Spleen (tissue), 7 donors: ENCODE results near the gene RIMBP3C.
"Not testable (repeated sequence)": the region's sequence is repeated elsewhere in the genome, so short reads cannot be mapped to it uniquely, and the experiment has no call there.

Source experiments
- POLR2A ChIP-seq, 3 donors: fragments of 450-650 bp; IDR thresholded peaks; one replicate each; pipeline ENCODE4 v1.5.1; 2017; ENCODE audit warnings: antibody characterized with exemption in 3 of 3, mild to moderate bottlenecking in 1 of 3
- POLR2AphosphoS5 ChIP-seq, 3 donors: sonication (generic); formaldehyde crosslinking; IDR thresholded peaks; one replicate each; pipeline ENCODE4 v1.5.1; 2017; ENCODE audit warnings: antibody characterized with exemption in 3 of 3
- TF ChIP-seq, protein P1 (sequence below), 11 experiments: fragments of 200-600 bp in 7 of 11; fragments of 450-650 bp in 4 of 11; sonication (generic) in 4 of 11; IDR thresholded peaks in 8 of 11; conservative IDR thresholded peaks in 3 of 11; 1 replicate in 7 of 11; 2 replicates in 4 of 11; pipeline versions ENCODE4 v1.4.0 to v1.8.0; 2016 to 2021; ENCODE audit warnings: antibody characterized with exemption in 11 of 11, inconsistent platforms in 4 of 11, mild to moderate bottlenecking in 1 of 11
- donor health status: DM: no; HTN: no; CAD: no; lungs with moderate emphysema.
- donor health status: DM: no; HTN: no; CAD: no.
- donor health status: DM: no; HTN: no; CAD: no.

DNA sequence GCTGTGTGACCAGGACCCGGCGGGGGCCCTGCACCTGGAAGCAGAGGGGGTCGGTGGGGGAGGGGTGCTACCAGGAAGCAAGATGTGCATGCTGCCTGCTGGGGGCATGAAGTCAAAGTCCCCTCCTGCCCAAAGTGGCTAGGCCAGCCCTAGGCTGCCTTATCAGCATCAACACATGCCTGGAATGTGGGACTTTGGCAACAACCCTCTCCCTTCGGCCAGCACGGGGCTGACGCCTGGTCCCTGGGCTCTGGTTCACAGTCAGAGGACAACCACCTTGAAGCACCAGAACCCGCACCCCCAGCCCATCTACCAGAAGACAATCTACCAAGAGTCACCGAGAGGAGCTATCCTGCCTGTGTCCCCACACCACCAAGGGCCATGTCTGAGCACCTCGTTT is 40.9 kb downstream of the RIMBP3C start:
- TF ChIP-seq, protein P1, sequence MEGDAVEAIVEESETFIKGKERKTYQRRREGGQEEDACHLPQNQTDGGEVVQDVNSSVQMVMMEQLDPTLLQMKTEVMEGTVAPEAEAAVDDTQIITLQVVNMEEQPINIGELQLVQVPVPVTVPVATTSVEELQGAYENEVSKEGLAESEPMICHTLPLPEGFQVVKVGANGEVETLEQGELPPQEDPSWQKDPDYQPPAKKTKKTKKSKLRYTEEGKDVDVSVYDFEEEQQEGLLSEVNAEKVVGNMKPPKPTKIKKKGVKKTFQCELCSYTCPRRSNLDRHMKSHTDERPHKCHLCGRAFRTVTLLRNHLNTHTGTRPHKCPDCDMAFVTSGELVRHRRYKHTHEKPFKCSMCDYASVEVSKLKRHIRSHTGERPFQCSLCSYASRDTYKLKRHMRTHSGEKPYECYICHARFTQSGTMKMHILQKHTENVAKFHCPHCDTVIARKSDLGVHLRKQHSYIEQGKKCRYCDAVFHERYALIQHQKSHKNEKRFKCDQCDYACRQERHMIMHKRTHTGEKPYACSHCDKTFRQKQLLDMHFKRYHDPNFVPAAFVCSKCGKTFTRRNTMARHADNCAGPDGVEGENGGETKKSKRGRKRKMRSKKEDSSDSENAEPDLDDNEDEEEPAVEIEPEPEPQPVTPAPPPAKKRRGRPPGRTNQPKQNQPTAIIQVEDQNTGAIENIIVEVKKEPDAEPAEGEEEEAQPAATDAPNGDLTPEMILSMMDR (IDR thresholded peaks at IDR 0.05 in 8 of 11, conservative IDR thresholded peaks at IDR 0.05 in 3 of 11): not testable (repeated sequence)
- TF ChIP-seq POLR2A, POLR2AphosphoS5 (IDR thresholded peaks at IDR 0.05): not testable (repeated sequence)
